Calu3 (cell line): ENCODE results near the gene CARD10. TPM values are rescaled to one million over a fixed set of nuclear protein-coding genes. Genes with fewer than 3 reads are reported as not detected.
A peak's percentile ranks its signal among the peaks of the same experiment; 100 is the strongest.

Experiments used
- BruUV-seq: library from RNA; stranded (reverse); fragments of 400-500 nt; replicated peaks from 2 replicates; lab custom pipeline; 2021; lab: Mats Ljungman, UMichigan
- CTCF ChIA-PET: fragments of 300-600 bp; sonication (Branson Sonifier 250); formaldehyde crosslinking; loops from one replicate; lab custom pipeline; 2022; ENCODE audit warnings: antibody characterized with exemption; lab: Charles Lee
- DNase-seq: peaks from one replicate; pipeline ENCODE4 v3.0.0; 2022
- H3K27ac Mint-ChIP-seq: one replicate; pipeline ENCODE4 v1.8.0; 2022; ENCODE audit warnings: mixed read lengths; ENCODE audit not compliant: unreplicated experiment
- H3K27me3 Mint-ChIP-seq: one replicate; pipeline ENCODE4 v1.8.0; 2022; ENCODE audit warnings: mixed read lengths; ENCODE audit not compliant: unreplicated experiment
- H3K36me3 Mint-ChIP-seq: one replicate; pipeline ENCODE4 v1.8.0; 2022; ENCODE audit warnings: mild to moderate bottlenecking, moderate library complexity, mixed read lengths; ENCODE audit not compliant: insufficient read depth, unreplicated experiment
- H3K4me1 Mint-ChIP-seq: one replicate; pipeline ENCODE4 v1.8.0; 2022; ENCODE audit warnings: mild to moderate bottlenecking, low read depth, mixed read lengths; ENCODE audit not compliant: unreplicated experiment
- H3K4me3 Mint-ChIP-seq: one replicate; pipeline ENCODE4 v1.8.0; 2022; ENCODE audit warnings: mild to moderate bottlenecking, low read depth, moderate library complexity, mixed read lengths; ENCODE audit not compliant: unreplicated experiment
- H3K9me3 Mint-ChIP-seq: one replicate; pipeline ENCODE4 v1.8.0; 2022; ENCODE audit warnings: low read depth, mixed read lengths; ENCODE audit not compliant: unreplicated experiment
- CTCF ChIP-seq: fragments of 200-600 bp; IDR thresholded peaks from one replicate; pipeline ENCODE4 v1.8.0; 2022; ENCODE audit warnings: antibody characterized with exemption; ENCODE audit not compliant: unreplicated experiment
- intact Hi-C: fragments of 100-400 bp; cut with micrococcal nuclease; formaldehyde crosslinking; loops from one replicate; pipeline ENCODE4 v1.10.0; 2022; ENCODE audit not compliant: unreplicated experiment
- total RNA-seq: library from RNA; stranded (reverse); gene quantifications from 2 replicates; pipeline ENCODE4 v1.2.3, GENCODE V29; 2022

Gene CARD10
- total RNA-seq, 1 experiment from 2014 or later, result 49.2 TPM

GRCh38 chr22:37442537-37442936 lies 76.7 kb downstream of the CARD10 start:
- peak; percentile 40 for DNase-seq
- Mint-ChIP-seq H3K27ac (no peak overlapping the region), H3K27me3 (no peaks in the 10 kb centered on the region), H3K36me3 (peaks cover 6% of the 10 kb centered on the region), H3K9me3 (peaks cover 10% of the 10 kb centered on the region), H3K4me3 (no peak overlapping the region), H3K4me1 (peaks cover 12% of the 10 kb centered on the region)
- no peak for TF ChIP-seq CTCF
- BruUV-seq, result no TSS peak
- CTCF ChIA-PET, result interaction anchor here (0.6 to 1.6 kb wide), 6 partner anchors 11 to 869 kb away, joined by 3 to 10 read pairs (median 4); no protein-coding TSS in a partner anchor
- intact Hi-C loops, result no loop called here

GRCh38 chr22:37442135-37442534 lies 77.1 kb downstream of the CARD10 start:
- peaks cover 12% of the 10 kb centered on the region for H3K4me1 Mint-ChIP-seq
- BruUV-seq, result no TSS peak
- TF ChIP-seq CTCF, result no peak
- H3K27ac Mint-ChIP-seq, result no peak overlapping the region
- H3K27me3 Mint-ChIP-seq, result no peaks in the 10 kb centered on the region
- peaks cover 6% of the 10 kb centered on the region for H3K36me3 Mint-ChIP-seq
- intact Hi-C loops, result no loop called here
- no peak for DNase-seq
- peaks cover 10% of the 10 kb centered on the region for H3K9me3 Mint-ChIP-seq
- H3K4me3 Mint-ChIP-seq, result no peak overlapping the region
- CTCF ChIA-PET, result interaction anchor here (0.6 to 1.6 kb wide), 5 partner anchors 11 to 870 kb away, joined by 3 to 10 read pairs (median 4); no protein-coding TSS in a partner anchor

- no peaks in the 10 kb centered on the region for H3K27me3 Mint-ChIP-seq
- H3K9me3 Mint-ChIP-seq, result peaks cover 10% of the 10 kb centered on the region
Observed at GRCh38 chr22:37440875-37441274, 78.3 kb downstream of the CARD10 start.

More at GRCh38 chr22:37440875-37441274, 78.3 kb downstream of the CARD10 start:
- CTCF ChIA-PET, result no interaction called here
- no peak overlapping the region for H3K27ac Mint-ChIP-seq
- DNase-seq, result no peak
- no peak overlapping the region for H3K4me3 Mint-ChIP-seq
- H3K4me1 Mint-ChIP-seq, result peaks cover 12% of the 10 kb centered on the region
- no TSS peak for BruUV-seq
- intact Hi-C loops, result no loop called here
- TF ChIP-seq CTCF, result no peak
- H3K36me3 Mint-ChIP-seq, result peaks cover 6% of the 10 kb centered on the region

Other genes with a start within 250 kb of the CARD10 start
- gene CYTH4, start 236.9 kb downstream of the CARD10 start, total RNA-seq, result 0.38 and 0.59 TPM in 2 replicates
- gene ELFN2, start 91.9 kb downstream of the CARD10 start, total RNA-seq, result 1.5 and 2.8 TPM in 2 replicates
- 19.0 and 22.1 TPM in 2 replicates for gene MFNG, start 33.0 kb downstream of the CARD10 start, total RNA-seq
- gene CDC42EP1, start 41.1 kb upstream of the CARD10 start, total RNA-seq, result 156 and 162 TPM in 2 replicates
- 0.90 and 1.2 TPM in 2 replicates for gene LGALS2, start 60.7 kb upstream of the CARD10 start, total RNA-seq
- gene GGA1, start 89.4 kb upstream of the CARD10 start, total RNA-seq, result 89.8 and 95.3 TPM in 2 replicates
- gene SH3BP1, start 120.3 kb upstream of the CARD10 start, total RNA-seq, result 13.0 and 17.6 TPM in 2 replicates
- 18.4 and 21.4 TPM in 2 replicates for gene PDXP, start 139.3 kb upstream of the CARD10 start, total RNA-seq
- 61.4 and 72.3 TPM in 2 replicates for gene LGALS1, start 156.2 kb upstream of the CARD10 start, total RNA-seq
- 23.7 and 26.8 TPM in 2 replicates for gene NOL12, start 166.9 kb upstream of the CARD10 start, total RNA-seq
- 85.3 and 86.5 TPM in 2 replicates for gene TRIOBP, start 177.6 kb upstream of the CARD10 start, total RNA-seq